T47D (cell line): ENCODE results near the gene GAD2.

Experiments
- DNase-seq, 2 experiments: peaks; one replicate each; pipeline versions ENCODE4 v3.0.0 to v3.0.0-alpha.2; 2011 to 2012; ENCODE audit warnings: low read depth in 1 of 2, low spot score in 1 of 2
- JUND ChIP-seq: IDR thresholded peaks from 2 replicates; pipeline ENCODE4 v1.6.1; 2012; ENCODE audit warnings: low read depth
- in situ Hi-C: cut with HindIII; loops from 2 replicates; pipeline ENCODE4 v1.10.0; 2016; ENCODE audit warnings: low sequenced_read_pairs, low pct_unique_long_range_greater_than_20kb

GAD2 gene

GRCh38 chr10:26216585-26217395, at the start of gene GAD2:
TSS of gene GAD2 (plus strand) at chr10:26216774. CDS start at chr10:26216810, 36 bp downstream.
- TF ChIP-seq JUND, result no peak
- DNase-seq, result no peak
- in situ Hi-C loops, result no loop called here

GRCh38 chr10:26169466-26169865, 47.1 kb upstream of the GAD2 start:
- TF ChIP-seq JUND, result no peak
- in situ Hi-C loops, result no loop called here
- DNase-seq, result no peak

GRCh38 chr10:26172131-26172530, 44.4 kb upstream of the GAD2 start:
- DNase-seq, result no peak
- in situ Hi-C loops, result no loop called here
- no peak for TF ChIP-seq JUND

- in situ Hi-C loops, result no loop called here
- no peak for TF ChIP-seq JUND
- DNase-seq, result no peak
Measured at GRCh38 chr10:26173837-26174236, 42.7 kb upstream of the GAD2 start.

GRCh38 chr10:26177341-26177740, 39.2 kb upstream of the GAD2 start:
- DNase-seq, result no peak
- in situ Hi-C loops, result no loop called here

GRCh38 chr10:26194275-26194674, 22.3 kb upstream of the GAD2 start:
- DNase-seq, result no peak
- in situ Hi-C loops, result no loop called here
- no peak for TF ChIP-seq JUND

More at GRCh38 chr10:26177341-26177740, 39.2 kb upstream of the GAD2 start:
- TF ChIP-seq JUND, result no peak

- TF ChIP-seq JUND, result no peak
- in situ Hi-C loops, result no loop called here
- DNase-seq, result no peak
Measured at GRCh38 chr10:26197248-26197647, 19.3 kb upstream of the GAD2 start.

GRCh38 chr10:26198119-26198518, 18.5 kb upstream of the GAD2 start:
- DNase-seq, result no peak
- in situ Hi-C loops, result no loop called here
- TF ChIP-seq JUND, result no peak

- DNase-seq, result peak in 1 of 2 experiments; percentile 56
- in situ Hi-C loops, result no loop called here
- no peak for TF ChIP-seq JUND
Measured at GRCh38 chr10:26199841-26200240, 16.7 kb upstream of the GAD2 start.

- no peak for DNase-seq
- in situ Hi-C loops, result no loop called here
- TF ChIP-seq JUND, result no peak
Measured at GRCh38 chr10:26205223-26205622, 11.4 kb upstream of the GAD2 start.

GRCh38 chr10:26211781-26212444, 4.7 kb upstream of the GAD2 start:
- in situ Hi-C loops, result no loop called here
- DNase-seq, result no peak
- TF ChIP-seq JUND, result no peak

- in situ Hi-C loops, result no loop called here
- no peak for DNase-seq
- TF ChIP-seq JUND, result no peak
Measured at GRCh38 chr10:26212511-26212910, 4.1 kb upstream of the GAD2 start.

- in situ Hi-C loops, result no loop called here
Measured at GRCh38 chr10:26213157-26213800, 3.3 kb upstream of the GAD2 start.

More at GRCh38 chr10:26213157-26213800, 3.3 kb upstream of the GAD2 start:
- DNase-seq, result no peak
- no peak for TF ChIP-seq JUND
